GM23338 (cell line): Measurements from ENCODE around the gene LAX1.

Experiments used
- CREB1 ChIP-seq: fragments of 250-450 bp; sonication (Bioruptor Pico); IDR thresholded peaks from 2 replicates; pipeline ENCODE4 v1.5.0; 2020; ENCODE audit warnings: low read depth, mild to moderate bottlenecking, moderate library complexity
- CTCF ChIP-seq, 2 experiments: fragments of 200-600 bp in 1 of 2; sonication (generic) in 1 of 2; conservative IDR thresholded peaks; 2 replicates each; pipeline versions ENCODE4 v1.5.1 to v1.6.1; 2016 to 2017; ENCODE audit warnings: antibody characterized with exemption in 2 of 2, low read depth in 2 of 2, mild to moderate bottlenecking in 2 of 2, moderate library complexity in 1 of 2
- EZH2 ChIP-seq: fragments of 200-600 bp; sonication (generic); IDR thresholded peaks from one replicate; pipeline ENCODE4 v1.8.0; 2017; ENCODE audit warnings: antibody characterized with exemption, mild to moderate bottlenecking, low read depth; ENCODE audit not compliant: unreplicated experiment
- EZH2phosphoT487 ChIP-seq: fragments of 200-600 bp; sonication (generic); IDR thresholded peaks from one replicate; pipeline ENCODE4 v1.8.1; 2018; ENCODE audit warnings: antibody characterized with exemption; ENCODE audit not compliant: unreplicated experiment
- NANOG ChIP-seq: IDR thresholded peaks from 2 replicates; pipeline ENCODE4 v1.6.1; 2016; ENCODE audit warnings: antibody characterized with exemption, borderline replicate concordance
- POLR2AphosphoS5 ChIP-seq: IDR thresholded peaks from 2 replicates; pipeline ENCODE4 v1.6.1; 2016; ENCODE audit warnings: antibody characterized with exemption, low read depth
- REST ChIP-seq: IDR thresholded peaks from one replicate; pipeline ENCODE4 v1.6.1; 2018; ENCODE audit warnings: antibody characterized with exemption; ENCODE audit not compliant: unreplicated experiment
- ZNF114 ChIP-seq: fragments of 250-450 bp; sonication (Bioruptor Pico); IDR thresholded peaks from 2 replicates; pipeline ENCODE4 v1.5.0; 2020; ENCODE audit warnings: mild to moderate bottlenecking, moderate library complexity
- ZNF331 ChIP-seq: fragments of 250-450 bp; sonication (Bioruptor Pico); IDR thresholded peaks from 2 replicates; pipeline ENCODE4 v1.5.0; 2020; ENCODE audit warnings: low read depth, mild to moderate bottlenecking, moderate library complexity

- TF ChIP-seq CTCF (conservative IDR thresholded peaks at IDR 0.05; ENCODE audit: low read depth in 2 of 2) (no peak), EZH2 (no peak), CREB1 (CRISPR knock-in tag) (no peak), REST (no peak), EZH2phosphoT487 (no peak), ZNF114 (CRISPR knock-in tag) (no peak), POLR2AphosphoS5 (no peak), NANOG (no peak), ZNF331 (CRISPR knock-in tag) (no peak)
These were observed 42.1 kb upstream of the LAX1 start for GRCh38 chr1:203722909-203723308.
